ENCODE measurements around the gene FAM98A.

- TF ChIP-seq, protein P1, sequence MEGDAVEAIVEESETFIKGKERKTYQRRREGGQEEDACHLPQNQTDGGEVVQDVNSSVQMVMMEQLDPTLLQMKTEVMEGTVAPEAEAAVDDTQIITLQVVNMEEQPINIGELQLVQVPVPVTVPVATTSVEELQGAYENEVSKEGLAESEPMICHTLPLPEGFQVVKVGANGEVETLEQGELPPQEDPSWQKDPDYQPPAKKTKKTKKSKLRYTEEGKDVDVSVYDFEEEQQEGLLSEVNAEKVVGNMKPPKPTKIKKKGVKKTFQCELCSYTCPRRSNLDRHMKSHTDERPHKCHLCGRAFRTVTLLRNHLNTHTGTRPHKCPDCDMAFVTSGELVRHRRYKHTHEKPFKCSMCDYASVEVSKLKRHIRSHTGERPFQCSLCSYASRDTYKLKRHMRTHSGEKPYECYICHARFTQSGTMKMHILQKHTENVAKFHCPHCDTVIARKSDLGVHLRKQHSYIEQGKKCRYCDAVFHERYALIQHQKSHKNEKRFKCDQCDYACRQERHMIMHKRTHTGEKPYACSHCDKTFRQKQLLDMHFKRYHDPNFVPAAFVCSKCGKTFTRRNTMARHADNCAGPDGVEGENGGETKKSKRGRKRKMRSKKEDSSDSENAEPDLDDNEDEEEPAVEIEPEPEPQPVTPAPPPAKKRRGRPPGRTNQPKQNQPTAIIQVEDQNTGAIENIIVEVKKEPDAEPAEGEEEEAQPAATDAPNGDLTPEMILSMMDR (IDR thresholded peaks at IDR 0.05; ENCODE audit: insufficient read depth, low read length) = no peak
- TF ChIP-seq, protein P2, sequence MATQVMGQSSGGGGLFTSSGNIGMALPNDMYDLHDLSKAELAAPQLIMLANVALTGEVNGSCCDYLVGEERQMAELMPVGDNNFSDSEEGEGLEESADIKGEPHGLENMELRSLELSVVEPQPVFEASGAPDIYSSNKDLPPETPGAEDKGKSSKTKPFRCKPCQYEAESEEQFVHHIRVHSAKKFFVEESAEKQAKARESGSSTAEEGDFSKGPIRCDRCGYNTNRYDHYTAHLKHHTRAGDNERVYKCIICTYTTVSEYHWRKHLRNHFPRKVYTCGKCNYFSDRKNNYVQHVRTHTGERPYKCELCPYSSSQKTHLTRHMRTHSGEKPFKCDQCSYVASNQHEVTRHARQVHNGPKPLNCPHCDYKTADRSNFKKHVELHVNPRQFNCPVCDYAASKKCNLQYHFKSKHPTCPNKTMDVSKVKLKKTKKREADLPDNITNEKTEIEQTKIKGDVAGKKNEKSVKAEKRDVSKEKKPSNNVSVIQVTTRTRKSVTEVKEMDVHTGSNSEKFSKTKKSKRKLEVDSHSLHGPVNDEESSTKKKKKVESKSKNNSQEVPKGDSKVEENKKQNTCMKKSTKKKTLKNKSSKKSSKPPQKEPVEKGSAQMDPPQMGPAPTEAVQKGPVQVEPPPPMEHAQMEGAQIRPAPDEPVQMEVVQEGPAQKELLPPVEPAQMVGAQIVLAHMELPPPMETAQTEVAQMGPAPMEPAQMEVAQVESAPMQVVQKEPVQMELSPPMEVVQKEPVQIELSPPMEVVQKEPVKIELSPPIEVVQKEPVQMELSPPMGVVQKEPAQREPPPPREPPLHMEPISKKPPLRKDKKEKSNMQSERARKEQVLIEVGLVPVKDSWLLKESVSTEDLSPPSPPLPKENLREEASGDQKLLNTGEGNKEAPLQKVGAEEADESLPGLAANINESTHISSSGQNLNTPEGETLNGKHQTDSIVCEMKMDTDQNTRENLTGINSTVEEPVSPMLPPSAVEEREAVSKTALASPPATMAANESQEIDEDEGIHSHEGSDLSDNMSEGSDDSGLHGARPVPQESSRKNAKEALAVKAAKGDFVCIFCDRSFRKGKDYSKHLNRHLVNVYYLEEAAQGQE (IDR thresholded peaks at IDR 0.05; ENCODE audit: insufficient replicate concordance, low read depth) = no peak
- TF ChIP-seq POLR2AphosphoS5 (IDR thresholded peaks at IDR 0.05; ENCODE audit: low read depth) = no peak
- TF ChIP-seq GABPA (IDR thresholded peaks at IDR 0.05; ENCODE audit: low read depth) = no peak
Measured at GRCh38 chr2:33607905-33608304, 8.8 kb upstream of the FAM98A start.

Data from HL-60 (cell line).